NCI-H1436 treated with DMSO at 0.1 percent for 48 hours (cell line): ENCODE measurements around the gene TUBB3.
"Not testable (repeated sequence)": the region's sequence is repeated elsewhere in the genome, so short reads cannot be mapped to it uniquely, and the experiment has no call there.

Experiments
- DNase-seq: peaks from one replicate; lab custom pipeline; 2025; lab: John Stamatoyannopoulos, UW

Gene TUBB3

DNA sequence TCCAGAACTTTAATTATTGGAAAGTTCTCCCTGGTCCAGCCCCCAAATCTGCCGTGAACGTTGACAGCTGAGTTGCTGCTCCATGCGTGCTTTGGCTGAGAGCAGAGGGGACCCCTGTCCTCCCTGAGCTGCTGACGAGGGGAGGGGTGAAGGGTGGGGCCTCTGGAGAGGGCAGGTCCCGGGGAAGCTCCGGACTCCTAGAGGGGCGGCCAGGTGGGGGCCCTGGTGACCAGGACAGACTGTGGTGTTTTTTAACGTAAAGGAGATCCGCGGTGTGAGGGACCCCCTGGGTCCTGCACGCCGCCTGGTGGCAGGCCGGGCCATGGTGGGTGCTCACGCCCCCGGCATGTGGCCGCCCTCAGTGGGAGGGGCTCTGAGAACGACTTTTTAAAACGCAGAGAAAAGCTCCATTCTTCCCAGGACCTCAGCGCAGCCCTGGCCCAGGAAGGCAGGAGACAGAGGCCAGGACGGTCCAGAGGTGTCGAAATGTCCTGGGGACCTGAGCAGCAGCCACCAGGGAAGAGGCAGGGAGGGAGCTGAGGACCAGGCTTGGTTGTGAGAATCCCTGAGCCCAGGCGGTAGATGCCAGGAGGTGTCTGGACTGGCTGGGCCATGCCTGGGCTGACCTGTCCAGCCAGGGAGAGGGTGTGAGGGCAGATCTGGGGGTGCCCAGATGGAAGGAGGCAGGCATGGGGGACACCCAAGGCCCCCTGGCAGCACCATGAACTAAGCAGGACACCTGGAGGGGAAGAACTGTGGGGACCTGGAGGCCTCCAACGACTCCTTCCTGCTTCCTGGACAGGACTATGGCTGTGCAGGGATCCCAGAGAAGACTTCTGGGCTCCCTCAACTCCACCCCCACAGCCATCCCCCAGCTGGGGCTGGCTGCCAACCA is 4.4 kb upstream of the TUBB3 start, which contains the start of gene MC1R:
Gene MC1R (plus strand): TSS at position 410 of the 895 bp plus-strand sequence. CDS start 397 bp downstream, at position 807.
- DNase-seq: no peak

DNA sequence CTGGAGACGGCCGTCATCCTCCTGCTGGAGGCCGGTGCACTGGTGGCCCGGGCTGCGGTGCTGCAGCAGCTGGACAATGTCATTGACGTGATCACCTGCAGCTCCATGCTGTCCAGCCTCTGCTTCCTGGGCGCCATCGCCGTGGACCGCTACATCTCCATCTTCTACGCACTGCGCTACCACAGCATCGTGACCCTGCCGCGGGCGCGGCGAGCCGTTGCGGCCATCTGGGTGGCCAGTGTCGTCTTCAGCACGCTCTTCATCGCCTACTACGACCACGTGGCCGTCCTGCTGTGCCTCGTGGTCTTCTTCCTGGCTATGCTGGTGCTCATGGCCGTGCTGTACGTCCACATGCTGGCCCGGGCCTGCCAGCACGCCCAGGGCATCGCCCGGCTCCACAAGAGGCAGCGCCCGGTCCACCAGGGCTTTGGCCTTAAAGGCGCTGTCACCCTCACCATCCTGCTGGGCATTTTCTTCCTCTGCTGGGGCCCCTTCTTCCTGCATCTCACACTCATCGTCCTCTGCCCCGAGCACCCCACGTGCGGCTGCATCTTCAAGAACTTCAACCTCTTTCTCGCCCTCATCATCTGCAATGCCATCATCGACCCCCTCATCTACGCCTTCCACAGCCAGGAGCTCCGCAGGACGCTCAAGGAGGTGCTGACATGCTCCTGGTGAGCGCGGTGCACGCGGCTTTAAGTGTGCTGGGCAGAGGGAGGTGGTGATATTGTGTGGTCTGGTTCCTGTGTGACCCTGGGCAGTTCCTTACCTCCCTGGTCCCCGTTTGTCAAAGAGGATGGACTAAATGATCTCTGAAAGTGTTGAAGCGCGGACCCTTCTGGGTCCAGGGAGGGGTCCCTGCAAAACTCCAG is 3.4 kb upstream of the TUBB3 start:
- no peak for DNase-seq

DNA sequence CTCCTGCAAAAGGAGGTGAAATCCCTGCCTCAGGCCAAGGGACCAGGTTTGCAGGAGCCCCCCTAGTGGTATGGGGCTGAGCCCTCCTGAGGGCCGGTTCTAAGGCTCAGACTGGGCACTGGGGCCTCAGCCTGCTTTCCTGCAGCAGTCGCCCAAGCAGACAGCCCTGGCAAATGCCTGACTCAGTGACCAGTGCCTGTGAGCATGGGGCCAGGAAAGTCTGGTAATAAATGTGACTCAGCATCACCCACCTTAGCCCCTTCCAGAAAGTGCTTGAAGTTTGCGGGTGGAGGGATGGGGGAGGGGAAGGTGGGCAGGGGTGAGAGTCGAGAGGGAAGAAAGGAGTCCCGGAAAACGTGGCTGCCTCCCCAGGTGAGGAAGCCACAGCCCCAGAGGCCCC is 2.4 kb upstream of the TUBB3 start:
- DNase-seq: no peak

DNA sequence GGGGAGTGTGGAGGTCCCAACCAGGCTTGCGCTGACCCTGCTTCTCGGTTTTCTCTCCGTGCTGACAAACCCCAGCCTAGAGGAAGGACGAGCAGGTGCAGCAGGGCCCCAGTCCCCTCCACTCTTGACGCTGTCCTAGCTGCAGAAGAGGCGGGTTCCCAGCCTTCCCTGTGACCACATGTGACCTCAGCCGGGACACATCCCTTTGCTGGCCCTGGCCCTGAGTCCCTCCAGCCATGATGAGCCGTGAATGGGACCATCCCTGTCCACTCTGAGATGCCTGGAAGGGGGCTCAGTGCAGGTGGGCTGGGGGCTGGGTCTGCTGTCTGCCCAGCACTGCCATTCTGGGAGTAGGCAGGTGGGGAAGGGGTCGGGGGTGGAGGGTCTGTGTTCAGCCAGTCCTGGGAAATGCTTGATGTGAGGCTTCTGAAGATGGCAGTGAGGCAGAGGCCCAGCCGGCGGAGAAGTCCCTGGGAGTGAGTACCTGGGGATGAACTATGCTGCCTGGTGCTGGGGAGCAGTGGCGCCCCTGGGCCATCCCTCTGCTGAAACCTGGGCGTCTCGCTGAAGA is 1.9 kb upstream of the TUBB3 start:
- no peak for DNase-seq

DNA sequence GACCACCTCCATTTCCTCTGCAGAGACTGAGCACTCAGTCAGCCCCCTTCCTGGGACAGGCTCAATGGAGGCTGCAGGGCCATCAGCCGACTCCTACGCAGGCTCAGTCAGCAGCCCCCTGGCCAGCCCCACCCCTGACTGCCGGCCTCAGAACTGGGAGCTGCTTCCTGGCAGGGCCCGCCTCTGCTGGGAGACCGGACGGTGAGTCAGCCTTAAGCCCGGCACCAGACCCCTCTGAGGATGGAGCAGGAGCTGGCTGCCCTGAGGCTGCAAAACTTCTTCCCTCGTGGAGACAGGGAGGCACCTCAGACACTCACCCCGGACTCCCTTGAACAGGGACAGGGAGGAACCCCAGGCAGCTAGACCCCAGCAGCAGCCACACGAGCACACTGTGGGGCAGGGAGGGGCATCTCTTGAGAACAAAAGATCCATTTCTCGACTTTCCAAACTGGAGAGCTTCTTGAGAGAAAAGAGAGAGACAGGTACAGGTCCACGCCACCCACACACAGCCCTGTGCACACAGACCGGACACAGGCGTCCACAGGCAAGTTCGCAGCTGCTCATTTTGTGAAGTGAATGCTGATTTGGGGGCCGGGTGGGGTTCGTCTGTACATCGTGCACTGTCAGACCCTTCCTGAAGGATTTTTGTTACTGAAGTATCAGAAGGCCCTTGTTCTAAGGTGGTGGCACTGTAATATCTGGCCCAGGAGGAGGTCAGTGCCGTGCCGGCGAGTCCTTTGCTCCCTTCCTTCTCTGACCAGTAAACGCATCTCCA is 1.3 kb upstream of the TUBB3 start:
- DNase-seq: no peak

DNA sequence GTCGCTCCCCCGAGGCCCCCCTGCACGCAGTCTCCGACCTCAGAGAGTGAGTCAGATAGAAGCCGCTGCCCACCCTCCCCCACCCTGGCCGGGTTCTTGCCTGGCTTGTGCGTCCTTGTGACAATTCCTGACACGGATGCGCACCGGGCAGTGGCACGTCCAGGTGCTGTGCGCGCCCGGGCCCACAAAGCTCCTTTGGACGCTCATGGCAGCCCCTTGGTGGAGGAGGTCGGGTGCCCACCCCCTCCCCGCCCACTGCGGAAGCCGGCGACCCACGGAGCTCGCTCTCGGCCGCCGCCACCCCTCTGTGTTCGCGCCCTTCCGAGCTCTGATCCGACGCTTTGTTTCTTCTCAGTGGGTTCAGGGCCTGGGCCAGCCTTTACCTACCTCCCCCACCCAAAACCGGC is 662 bp upstream of the TUBB3 start:
- DNase-seq: no peak

DNA sequence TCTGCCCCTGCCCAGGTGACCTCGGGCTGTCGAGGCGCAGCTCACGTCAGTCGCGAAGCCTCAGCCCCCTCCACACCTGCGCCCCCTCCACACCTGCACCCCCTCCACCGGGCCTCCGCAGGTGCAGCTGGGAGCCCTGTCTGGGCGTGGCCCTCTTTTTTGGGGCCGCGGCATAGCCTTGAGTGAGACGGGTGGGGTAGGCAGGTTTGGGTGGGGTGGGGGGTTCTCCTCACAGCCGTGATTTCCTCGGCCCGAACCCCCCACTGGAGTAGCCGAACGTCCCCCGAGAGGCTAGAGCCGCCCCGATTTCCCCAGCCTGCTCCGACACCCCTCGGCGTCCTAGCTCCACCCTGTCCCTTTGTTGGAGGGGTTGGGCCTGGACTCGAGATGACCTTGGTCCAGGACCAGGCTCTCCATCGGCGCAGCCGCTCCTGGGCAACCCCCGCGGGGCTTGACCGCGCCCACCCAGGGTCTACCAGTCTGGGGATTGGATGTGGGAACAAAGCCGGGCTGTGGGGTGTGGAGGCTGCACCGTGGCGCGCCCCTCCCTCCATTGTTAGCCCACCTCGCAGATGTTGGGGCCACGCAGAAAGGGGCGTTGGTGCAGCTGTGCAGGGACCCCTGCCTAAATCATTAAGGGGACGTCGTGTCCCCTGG is 626 bp downstream of the TUBB3 start:
- no peak for DNase-seq

DNA sequence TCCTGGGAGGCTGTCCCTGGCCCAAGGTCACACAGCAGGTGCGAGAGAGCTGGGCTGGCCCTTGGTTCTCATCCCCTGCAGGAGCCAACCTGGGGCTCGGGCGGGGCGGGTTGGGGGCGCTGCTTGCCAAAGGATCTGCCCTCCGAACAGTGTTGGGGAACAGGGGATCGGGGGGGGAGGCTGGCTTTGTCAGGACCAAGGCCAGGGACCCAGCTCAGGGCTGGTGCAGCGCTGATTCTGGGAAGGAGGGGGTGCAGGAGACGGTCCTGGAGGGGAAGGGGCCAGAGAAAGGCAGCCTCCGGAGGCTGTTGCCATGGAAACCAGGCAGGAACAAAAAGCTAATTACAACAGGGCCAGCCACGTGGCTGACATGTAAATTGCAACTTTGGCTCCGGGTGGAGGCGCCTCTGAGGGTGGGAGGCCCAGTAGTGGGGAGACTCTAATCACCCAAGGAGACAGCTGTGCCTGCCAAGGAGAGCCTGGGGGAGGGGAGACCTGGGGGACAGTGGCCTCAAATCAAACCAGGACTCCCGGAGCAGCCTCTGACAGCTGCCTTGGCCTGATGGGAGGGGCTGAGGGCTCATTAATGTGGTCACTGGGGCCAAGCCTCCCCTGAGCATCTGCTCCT is 1.3 kb downstream of the TUBB3 start:
- DNase-seq: no peak

DNA sequence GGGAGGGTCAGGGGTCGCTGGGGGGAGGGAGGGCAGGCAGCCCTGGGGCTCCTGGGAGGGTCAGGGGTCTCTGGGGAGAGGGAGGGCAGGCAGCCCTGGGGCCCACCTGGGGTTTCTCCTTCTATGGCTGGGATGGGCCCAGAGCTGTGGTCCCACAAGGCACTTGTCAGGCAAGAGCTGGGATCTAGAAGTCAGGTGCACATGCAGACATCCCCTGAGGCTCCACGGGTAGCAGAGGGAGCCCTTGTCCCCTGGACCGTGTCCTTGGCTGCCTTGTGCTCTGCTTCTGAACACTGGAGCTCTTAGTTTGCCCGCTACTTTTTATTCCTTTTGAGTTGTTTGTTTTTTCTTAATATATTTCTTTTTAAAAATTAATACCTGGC is 1.8 kb downstream of the TUBB3 start:
- DNase-seq: no peak

DNA sequence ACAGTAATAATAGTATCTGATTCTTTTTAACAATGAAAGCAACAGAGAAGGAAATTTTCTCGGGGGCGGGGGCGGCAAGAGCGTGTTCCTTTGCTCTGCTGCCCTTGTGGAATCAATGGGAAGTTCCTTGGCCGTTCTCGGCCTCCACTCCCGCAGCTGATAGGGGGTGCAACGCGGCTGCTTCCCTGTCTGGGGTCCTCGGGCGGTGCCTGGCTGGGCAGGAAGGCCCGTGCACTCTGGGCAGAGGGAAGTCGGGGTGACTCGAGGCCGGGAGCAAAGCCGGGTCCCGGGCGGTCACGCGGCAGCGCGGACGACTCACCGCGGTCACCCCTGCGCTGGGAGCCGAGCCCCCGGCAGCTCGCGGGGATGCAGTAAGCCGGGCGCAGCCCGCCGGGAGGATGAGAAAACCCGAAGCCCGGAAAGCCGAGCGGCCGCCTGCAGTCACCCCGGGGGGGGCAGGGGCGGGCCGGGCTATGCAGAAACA is 2.5 kb downstream of the TUBB3 start:
- no peak for DNase-seq

DNA sequence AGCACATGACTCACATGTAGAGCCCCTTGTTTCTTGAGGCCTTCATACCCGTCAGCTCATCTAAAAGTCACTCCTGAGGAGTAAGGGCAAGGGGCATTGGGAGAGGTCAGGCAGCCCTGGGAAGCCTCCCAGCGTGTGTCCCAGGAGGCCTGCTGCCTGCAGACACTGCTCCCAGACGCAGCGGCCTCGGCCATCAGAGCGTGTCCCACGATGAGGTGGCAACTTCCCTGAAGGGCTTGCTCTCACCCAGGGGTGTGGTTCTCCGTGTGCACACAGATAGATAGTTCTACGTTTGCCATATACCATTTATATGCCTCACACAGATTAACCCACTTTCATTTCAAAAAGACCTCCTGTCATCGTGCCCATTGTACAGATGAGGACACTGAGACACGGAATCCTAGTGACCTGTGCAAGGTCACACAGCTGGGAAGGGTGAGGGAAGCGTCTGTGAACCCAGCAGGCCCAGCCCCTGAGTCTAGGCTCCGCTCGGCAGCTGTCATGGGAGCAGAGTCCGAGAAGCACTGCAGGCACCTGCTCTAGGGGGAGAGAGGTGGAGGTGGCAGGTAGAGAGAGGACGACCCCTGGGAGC is 8.3 kb downstream of the TUBB3 start:
- DNase-seq: no peak

DNA sequence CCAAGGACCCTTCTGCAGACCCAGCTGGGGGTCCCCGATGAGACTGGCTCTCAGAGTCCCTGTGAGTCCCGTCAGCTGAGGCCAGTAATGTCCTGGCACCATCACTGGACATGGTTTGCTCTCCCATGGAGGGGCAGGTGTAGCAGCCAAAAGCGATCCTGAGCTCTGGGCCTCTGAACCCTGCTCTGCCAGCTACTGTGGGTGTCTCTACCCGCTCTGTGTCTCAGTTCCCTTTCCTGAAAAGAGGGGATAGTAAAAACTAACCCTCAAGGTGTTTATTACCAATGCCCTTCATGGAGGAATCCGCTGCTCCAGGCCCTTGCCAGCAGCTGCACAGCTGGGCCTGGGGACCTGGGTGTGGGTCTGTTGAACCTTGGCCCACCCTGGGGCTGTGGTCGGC is 8.8 kb downstream of the TUBB3 start:
- no peak for DNase-seq

DNA sequence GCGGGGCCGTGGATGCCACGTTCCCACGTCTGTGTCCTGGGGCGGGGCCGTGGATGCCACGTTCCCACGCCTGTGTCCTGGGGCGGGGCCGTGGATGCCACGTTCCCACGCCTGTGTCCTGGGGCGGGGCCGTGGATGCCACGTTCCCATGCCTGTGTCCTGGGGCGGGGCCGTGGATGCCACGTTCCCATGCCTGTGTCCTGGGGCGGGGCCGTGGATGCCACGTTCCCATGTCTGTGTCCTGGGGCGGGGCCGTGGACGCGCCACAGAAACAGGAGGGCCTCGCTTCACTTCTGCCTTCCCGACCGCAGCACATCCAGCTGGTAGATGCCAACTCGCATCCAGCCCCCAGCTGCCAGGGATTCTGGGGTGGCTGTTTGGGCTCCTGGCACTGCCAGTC is 10.9 kb downstream of the TUBB3 start:
- not testable (repeated sequence) for DNase-seq

DNA sequence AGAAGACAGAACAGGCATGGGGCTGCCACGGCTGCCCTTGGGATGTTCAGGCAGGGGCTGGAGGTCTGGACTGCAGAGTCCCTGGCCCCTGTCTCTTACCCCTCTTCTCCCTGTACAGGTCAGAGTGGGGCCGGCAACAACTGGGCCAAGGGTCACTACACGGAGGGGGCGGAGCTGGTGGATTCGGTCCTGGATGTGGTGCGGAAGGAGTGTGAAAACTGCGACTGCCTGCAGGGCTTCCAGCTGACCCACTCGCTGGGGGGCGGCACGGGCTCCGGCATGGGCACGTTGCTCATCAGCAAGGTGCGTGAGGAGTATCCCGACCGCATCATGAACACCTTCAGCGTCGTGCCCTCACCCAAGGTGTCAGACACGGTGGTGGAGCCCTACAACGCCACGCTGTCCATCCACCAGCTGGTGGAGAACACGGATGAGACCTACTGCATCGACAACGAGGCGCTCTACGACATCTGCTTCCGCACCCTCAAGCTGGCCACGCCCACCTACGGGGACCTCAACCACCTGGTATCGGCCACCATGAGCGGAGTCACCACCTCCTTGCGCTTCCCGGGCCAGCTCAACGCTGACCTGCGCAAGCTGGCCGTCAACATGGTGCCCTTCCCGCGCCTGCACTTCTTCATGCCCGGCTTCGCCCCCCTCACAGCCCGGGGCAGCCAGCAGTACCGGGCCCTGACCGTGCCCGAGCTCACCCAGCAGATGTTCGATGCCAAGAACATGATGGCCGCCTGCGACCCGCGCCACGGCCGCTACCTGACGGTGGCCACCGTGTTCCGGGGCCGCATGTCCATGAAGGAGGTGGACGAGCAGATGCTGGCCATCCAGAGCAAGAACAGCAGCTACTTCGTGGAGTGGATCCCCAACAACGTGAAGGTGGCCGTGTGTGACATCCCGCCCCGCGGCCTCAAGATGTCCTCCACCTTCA is 11.7 kb downstream of the TUBB3 start:
- DNase-seq: no peak

DNA sequence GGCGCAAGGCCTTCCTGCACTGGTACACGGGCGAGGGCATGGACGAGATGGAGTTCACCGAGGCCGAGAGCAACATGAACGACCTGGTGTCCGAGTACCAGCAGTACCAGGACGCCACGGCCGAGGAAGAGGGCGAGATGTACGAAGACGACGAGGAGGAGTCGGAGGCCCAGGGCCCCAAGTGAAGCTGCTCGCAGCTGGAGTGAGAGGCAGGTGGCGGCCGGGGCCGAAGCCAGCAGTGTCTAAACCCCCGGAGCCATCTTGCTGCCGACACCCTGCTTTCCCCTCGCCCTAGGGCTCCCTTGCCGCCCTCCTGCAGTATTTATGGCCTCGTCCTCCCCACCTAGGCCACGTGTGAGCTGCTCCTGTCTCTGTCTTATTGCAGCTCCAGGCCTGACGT is 12.5 kb downstream of the TUBB3 start:
- DNase-seq: not testable (repeated sequence)

DNA sequence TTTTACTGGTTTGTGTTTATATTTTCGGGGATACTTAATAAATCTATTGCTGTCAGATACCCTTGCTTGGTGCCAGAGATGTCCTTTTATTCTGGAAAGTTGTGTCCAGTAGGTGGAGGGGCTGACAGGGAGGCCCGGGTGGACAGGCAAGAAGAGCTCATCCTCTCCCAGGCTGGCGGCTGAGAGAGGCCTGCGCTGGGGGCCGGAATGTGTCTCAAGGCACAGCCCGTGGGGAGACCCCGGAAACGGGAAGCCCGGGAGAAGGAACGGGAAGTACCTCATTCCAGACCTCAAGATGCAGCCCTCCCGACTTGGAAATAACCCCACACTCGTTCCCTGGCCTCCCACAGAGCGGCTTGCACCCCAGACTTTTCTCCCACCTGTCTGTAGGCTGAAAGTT is 12.9 kb downstream of the TUBB3 start:
- DNase-seq: no peak

DNA sequence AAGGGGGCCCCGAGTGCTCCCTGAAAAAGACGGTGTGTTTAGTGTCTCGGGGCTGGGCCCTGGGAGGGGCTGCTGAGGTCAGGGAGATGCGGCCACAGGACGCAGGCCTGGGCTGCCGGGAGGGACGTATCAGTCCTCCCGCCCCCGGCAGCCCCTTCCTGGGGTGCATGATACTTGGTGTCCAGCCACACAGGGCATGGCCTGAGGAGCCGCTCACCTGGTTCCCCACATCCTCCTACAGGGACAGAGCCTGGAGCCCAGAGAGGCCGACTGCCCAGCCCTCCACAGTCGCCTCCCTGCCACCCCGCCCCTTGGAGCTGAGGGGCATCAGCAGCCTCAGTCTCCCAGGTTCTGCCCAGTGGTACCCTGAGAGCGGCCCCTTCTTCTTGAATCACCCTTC is 13.4 kb downstream of the TUBB3 start:
- DNase-seq: no peak

DNA sequence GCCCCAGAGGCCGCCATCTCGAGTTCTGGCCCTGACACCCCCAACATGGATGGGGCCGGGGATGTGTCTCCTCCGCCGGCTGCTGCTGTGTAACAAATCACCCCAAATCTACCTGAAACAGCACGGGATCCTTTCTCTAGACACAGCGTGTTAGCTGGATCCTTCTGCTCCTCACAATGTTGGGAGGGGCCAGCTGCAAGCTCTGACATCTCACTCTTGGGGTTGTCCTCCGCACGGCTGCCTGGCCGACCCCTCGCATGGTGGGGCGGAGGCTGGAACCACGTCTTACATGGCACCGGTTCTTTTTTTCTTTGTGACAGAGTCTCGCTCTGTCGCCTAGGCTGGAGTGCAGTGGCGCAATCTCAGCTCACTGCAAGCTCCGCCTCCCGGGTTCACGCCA is 13.8 kb downstream of the TUBB3 start:
- no peak for DNase-seq
